ENCODE results near the gene PRM1.
"Not testable (repeated sequence)": the region's sequence is repeated elsewhere in the genome, so short reads cannot be mapped to it uniquely, and the experiment has no call there.

Gene PRM1

DNA sequence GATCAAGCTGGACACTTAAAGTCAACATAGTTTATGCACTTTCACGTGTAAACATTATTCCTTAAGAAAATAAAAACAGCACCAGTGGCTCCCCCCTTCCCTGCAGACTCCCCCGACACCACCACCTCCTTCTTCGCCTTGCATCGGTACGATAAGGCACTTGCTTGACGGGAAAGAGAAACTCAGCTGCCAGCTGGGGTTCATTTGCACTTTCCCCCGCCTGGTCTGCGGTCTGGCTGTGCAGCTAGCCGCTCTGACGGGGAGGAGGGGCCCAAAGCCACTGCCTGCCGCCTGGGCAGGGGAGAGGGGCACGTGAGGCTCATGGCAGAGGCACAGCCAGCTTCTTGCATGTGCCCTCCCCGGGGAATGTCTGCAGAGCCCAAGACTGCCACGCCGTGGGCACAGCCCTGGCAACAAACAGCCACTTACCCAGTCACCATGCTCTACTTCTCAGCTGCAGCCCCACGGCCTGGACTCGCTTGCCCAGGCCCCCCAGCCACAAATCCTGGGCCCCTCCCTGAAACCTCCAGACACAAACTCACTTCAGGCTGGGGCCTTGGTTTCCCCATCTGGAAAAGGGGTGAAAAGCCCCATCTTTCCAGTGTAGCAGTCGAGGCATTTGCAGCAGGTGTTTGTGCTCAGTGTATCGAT, 16.5 kb upstream of the PRM1 start:
- Mint-ChIP-seq H3K27ac (peak overlapping the region; percentile 39), H3K27me3 (no peaks in the 10 kb centered on the region), H3K4me3 (peak overlapping the region; percentile 53), H3K36me3 (no peaks in the 10 kb centered on the region), H3K9me3 (no peaks in the 10 kb centered on the region), H3K4me1 (peaks cover 33% of the 10 kb centered on the region)
- DNase-seq (ENCODE audit: low spot score in 2 of 2): peak; percentile 77 to 89
- peak; percentile 97 for ATAC-seq (ENCODE audit: low read depth)

- H3K27ac Mint-ChIP-seq: peak overlapping the region; percentile 39
- no peaks in the 10 kb centered on the region for H3K27me3 Mint-ChIP-seq
- peaks cover 33% of the 10 kb centered on the region for H3K4me1 Mint-ChIP-seq
- H3K36me3 Mint-ChIP-seq: no peaks in the 10 kb centered on the region
- no peaks in the 10 kb centered on the region for H3K9me3 Mint-ChIP-seq
- H3K4me3 Mint-ChIP-seq: peak overlapping the region; percentile 53
- ATAC-seq (ENCODE audit: low read depth): no peak
- no peak for DNase-seq (ENCODE audit: low spot score in 2 of 2)
These were observed 15.8 kb upstream of the PRM1 start for GRCh38 chr16:11296706-11297491.

- H3K4me3 Mint-ChIP-seq: no peak overlapping the region
- ATAC-seq (ENCODE audit: low read depth): no peak
- peaks cover 33% of the 10 kb centered on the region for H3K4me1 Mint-ChIP-seq
- H3K27ac Mint-ChIP-seq: no peak overlapping the region
- no peaks in the 10 kb centered on the region for H3K27me3 Mint-ChIP-seq
- DNase-seq (ENCODE audit: low spot score in 2 of 2): no peak
- no peaks in the 10 kb centered on the region for H3K9me3 Mint-ChIP-seq
- no peaks in the 10 kb centered on the region for H3K36me3 Mint-ChIP-seq
These were observed 15.2 kb upstream of the PRM1 start for GRCh38 chr16:11296351-11296705.

GRCh38 chr16:11295672-11296071, 14.5 kb upstream of the PRM1 start:
- no peaks in the 10 kb centered on the region for H3K27me3 Mint-ChIP-seq
- H3K36me3 Mint-ChIP-seq: no peaks in the 10 kb centered on the region
- DNase-seq (ENCODE audit: low spot score in 2 of 2) (no peak), ATAC-seq (ENCODE audit: low read depth) (no peak)
- no peaks in the 10 kb centered on the region for H3K9me3 Mint-ChIP-seq
- no peak overlapping the region for H3K27ac Mint-ChIP-seq
- H3K4me3 Mint-ChIP-seq: no peak overlapping the region
- peaks cover 33% of the 10 kb centered on the region for H3K4me1 Mint-ChIP-seq

DNA sequence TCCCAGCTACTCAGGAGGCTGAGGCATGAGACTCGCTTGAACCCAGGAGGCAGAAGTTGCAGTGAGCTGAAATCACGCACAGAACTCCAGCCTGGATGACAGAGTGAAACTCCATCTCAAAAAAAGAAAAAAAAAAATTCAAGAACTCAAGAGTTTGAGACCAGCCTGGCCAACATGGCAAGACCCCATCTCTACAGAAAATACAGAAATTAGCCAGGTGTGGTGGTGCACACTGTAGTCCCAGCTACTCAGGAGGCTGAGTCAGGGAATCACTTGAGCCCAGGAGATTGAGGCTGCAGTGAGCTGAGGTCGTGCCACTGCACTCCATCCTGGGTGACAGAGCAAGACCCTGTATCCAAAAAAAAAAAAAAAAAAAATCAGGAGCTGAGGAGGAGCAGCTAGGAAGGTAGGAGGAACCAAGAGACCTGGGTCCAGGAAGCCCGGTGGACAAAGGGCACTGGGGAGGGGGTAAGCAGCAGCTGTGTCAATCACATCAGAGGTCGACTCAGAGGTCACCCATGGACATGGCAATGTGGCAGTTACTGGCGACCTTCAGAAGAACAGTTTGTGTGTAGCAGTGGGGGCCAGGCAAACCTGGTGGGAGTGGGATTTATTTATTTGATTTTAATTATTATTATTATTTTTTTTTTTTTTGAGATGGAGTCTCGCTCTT, 11.1 kb upstream of the PRM1 start:
- Mint-ChIP-seq H3K4me3 (no peak overlapping the region), H3K4me1 (peaks cover 24% of the 10 kb centered on the region), H3K36me3 (no peaks in the 10 kb centered on the region), H3K27ac (no peak overlapping the region), H3K9me3 (no peaks in the 10 kb centered on the region), H3K27me3 (peaks cover 3% of the 10 kb centered on the region)
- ATAC-seq (ENCODE audit: low read depth) (no peak), DNase-seq (ENCODE audit: low spot score in 2 of 2) (no peak)

DNA sequence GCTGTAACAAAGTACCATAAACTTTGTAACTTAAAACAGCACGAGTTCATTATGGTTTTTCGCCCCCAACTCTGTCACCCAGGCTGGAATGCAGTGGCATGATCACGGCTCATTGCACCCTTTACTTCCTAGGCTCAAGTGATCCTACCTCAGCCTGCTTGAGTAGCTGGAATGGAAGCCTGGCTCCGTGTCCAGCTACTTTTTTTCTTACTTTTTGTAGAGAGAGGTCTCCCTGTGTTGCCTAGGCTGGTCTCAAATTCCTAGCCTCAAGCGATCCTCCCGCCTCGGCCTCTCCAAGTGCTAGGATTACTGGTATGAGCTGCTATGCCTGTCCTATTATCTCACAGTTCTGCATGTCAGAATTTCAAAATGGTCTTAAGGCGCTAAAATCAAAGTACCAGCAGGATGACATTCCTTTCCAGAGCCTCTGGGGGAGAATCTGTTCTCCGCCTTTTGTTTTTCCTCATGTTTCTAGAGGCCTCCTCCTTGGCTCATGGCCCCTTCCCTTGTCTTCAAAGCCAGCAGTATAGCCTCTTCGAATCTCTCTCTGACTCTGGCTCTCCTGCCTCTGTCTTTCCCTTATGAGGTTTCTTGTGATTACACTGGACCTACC, 10.1 kb upstream of the PRM1 start:
- Mint-ChIP-seq H3K36me3 (no peaks in the 10 kb centered on the region), H3K27ac (no peak overlapping the region), H3K9me3 (no peaks in the 10 kb centered on the region), H3K4me3 (no peak overlapping the region), H3K4me1 (peaks cover 24% of the 10 kb centered on the region), H3K27me3 (peaks cover 3% of the 10 kb centered on the region)
- DNase-seq (ENCODE audit: low spot score in 2 of 2) (no peak), ATAC-seq (ENCODE audit: low read depth) (no peak)

GRCh38 chr16:11290102-11290893, 9.2 kb upstream of the PRM1 start:
- ATAC-seq (ENCODE audit: low read depth) (no peak), DNase-seq (ENCODE audit: low spot score in 2 of 2) (no peak)
- no peak overlapping the region for H3K4me3 Mint-ChIP-seq
- H3K27ac Mint-ChIP-seq: no peak overlapping the region
- no peaks in the 10 kb centered on the region for H3K9me3 Mint-ChIP-seq
- H3K36me3 Mint-ChIP-seq: no peaks in the 10 kb centered on the region
- peaks cover 30% of the 10 kb centered on the region for H3K4me1 Mint-ChIP-seq
- peaks cover 3% of the 10 kb centered on the region for H3K27me3 Mint-ChIP-seq

- not testable (repeated sequence) for H3K4me3 Mint-ChIP-seq; ATAC-seq (ENCODE audit: low read depth); H3K27ac Mint-ChIP-seq; H3K36me3 Mint-ChIP-seq; H3K9me3 Mint-ChIP-seq; DNase-seq (ENCODE audit: low spot score in 2 of 2); H3K27me3 Mint-ChIP-seq
- peaks cover 28% of the 10 kb centered on the region for H3K4me1 Mint-ChIP-seq
These were observed 8.6 kb upstream of the PRM1 start for GRCh38 chr16:11289696-11290095.

GRCh38 chr16:11289202-11289601, 8.1 kb upstream of the PRM1 start:
- H3K4me3 Mint-ChIP-seq: no peak overlapping the region
- ATAC-seq (ENCODE audit: low read depth) (no peak), DNase-seq (ENCODE audit: low spot score in 2 of 2) (no peak)
- H3K9me3 Mint-ChIP-seq: no peaks in the 10 kb centered on the region
- H3K27me3 Mint-ChIP-seq: peaks cover 3% of the 10 kb centered on the region
- peaks cover 28% of the 10 kb centered on the region for H3K4me1 Mint-ChIP-seq
- no peaks in the 10 kb centered on the region for H3K36me3 Mint-ChIP-seq
- H3K27ac Mint-ChIP-seq: no peak overlapping the region

DNA sequence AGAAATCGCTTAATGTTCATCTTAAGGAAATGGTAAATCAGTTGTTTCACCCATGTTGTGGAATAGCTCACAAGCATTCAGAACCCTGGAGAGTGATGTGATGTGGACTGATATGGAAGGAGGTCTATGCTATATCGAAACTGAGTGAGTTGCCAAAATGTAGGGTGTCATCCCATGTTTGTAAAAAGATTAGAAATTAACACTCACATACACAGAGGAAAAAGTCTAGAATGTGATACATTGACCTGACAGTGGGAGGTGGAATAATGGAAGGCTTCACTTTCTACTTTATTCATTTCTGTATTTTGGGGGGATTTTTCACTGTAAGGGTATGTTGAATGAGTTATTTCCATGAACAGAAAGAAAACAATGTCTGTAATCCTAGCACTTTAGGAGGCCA, 4.7 kb upstream of the PRM1 start:
- ATAC-seq (ENCODE audit: low read depth) (no peak), DNase-seq (ENCODE audit: low spot score in 2 of 2) (no peak)
- Mint-ChIP-seq H3K27me3 (peaks cover 3% of the 10 kb centered on the region), H3K4me1 (peaks cover 21% of the 10 kb centered on the region), H3K36me3 (no peaks in the 10 kb centered on the region), H3K4me3 (no peak overlapping the region), H3K27ac (no peak overlapping the region), H3K9me3 (no peaks in the 10 kb centered on the region)

- no peak overlapping the region for H3K27ac Mint-ChIP-seq
- peaks cover 22% of the 10 kb centered on the region for H3K4me1 Mint-ChIP-seq
- no peak for DNase-seq (ENCODE audit: low spot score in 2 of 2)
- no peaks in the 10 kb centered on the region for H3K9me3 Mint-ChIP-seq
- no peaks in the 10 kb centered on the region for H3K27me3 Mint-ChIP-seq
- no peak overlapping the region for H3K4me3 Mint-ChIP-seq
- H3K36me3 Mint-ChIP-seq: no peaks in the 10 kb centered on the region
- no peak for ATAC-seq (ENCODE audit: low read depth)
These were observed 2.7 kb upstream of the PRM1 start for GRCh38 chr16:11283820-11284248.

DNA sequence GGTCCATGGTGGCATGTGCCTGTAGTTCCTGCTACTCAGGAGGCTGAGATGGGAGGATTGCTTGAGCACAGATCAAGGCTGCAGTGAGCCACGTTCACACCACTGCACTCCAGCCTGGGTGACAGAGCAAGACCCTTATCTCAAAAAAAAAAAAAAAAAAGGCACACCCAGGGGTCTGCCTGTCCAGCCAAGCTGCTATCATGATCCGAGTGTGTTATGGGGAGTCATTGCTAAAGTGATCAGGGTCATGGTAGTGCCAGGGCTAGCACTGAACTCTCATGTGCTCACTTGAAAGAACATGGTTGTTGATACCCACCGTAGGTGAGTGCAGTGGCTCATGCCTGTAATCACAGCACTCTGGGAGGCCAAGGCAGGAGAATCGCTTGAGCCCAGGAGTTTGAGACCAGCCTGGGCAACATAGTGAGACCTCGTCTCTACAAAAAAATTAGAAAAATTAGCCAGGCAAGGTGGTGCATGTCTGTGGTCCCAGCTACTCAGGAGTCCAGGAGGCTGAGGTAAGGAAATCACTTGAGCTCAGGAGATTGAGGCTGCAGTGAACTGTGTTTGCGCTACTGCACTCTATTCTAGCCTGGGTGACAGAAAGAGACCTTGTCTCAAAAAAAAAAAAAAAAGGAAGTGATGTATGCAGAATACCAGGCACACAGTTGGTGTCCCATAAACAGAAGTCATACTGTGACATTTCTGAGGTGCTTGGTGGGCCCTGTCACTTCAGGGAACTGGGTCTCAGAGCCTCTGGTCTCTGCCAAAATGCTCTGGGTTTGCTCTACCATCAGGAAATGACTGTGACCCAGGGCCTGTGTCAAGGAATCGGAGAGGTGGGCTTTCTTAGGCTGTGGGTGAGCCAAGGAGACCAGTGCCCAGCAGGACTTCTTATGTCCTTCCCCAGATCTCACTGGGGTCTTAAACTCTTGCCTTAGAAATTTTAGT, 2.2 kb downstream of the PRM1 start:
- no peak overlapping the region for H3K4me3 Mint-ChIP-seq
- H3K27ac Mint-ChIP-seq: peak overlapping the region; percentile 26
- no peaks in the 10 kb centered on the region for H3K9me3 Mint-ChIP-seq
- peak; percentile 80 for ATAC-seq (ENCODE audit: low read depth)
- no peak for DNase-seq (ENCODE audit: low spot score in 2 of 2)
- H3K27me3 Mint-ChIP-seq: peaks cover 2% of the 10 kb centered on the region
- H3K4me1 Mint-ChIP-seq: peaks cover 6% of the 10 kb centered on the region
- no peaks in the 10 kb centered on the region for H3K36me3 Mint-ChIP-seq

All from memory B cell (primary cell).